CD14-positive monocyte (primary cell): ENCODE data around the gene TSPAN3. TPM values are rescaled to one million over a fixed set of nuclear protein-coding genes. Genes with fewer than 3 reads are reported as not detected.

Experiments used
- DNase-seq, 3 donors: peaks; one replicate each; pipeline ENCODE4 v3.0.0-alpha.2; 2011 to 2022
- H2AFZ ChIP-seq: 2 replicates; pipeline ENCODE4 v1.6.0; 2012; ENCODE audit warnings: mild to moderate bottlenecking, low read depth, low read length, inconsistent platforms; ENCODE audit not compliant: insufficient read depth, poor library complexity, severe bottlenecking
- H3K27ac ChIP-seq, 2 donors: 1 replicate in 1 of 2; 2 replicates in 1 of 2; pipeline ENCODE4 v1.5.1; 2012 to 2013; ENCODE audit warnings: low read length in 2 of 2, control low read depth in 1 of 2, inconsistent platforms in 1 of 2, low read depth in 1 of 2, mild to moderate bottlenecking in 1 of 2
- H3K27me3 ChIP-seq, 2 donors: one replicate each; pipeline versions ENCODE4 v1.6.0 to v1.6.1; 2011 to 2013; ENCODE audit warnings: low read length in 2 of 2; ENCODE audit not compliant: control insufficient read depth in 2 of 2, insufficient read depth in 2 of 2
- H3K36me3 ChIP-seq, 2 donors: replicated peaks in 1 of 2; 1 replicate in 1 of 2; 2 replicates in 1 of 2; pipeline versions ENCODE4 v1.5.1 to v1.6.1; 2012 to 2013; ENCODE audit warnings: low read length in 2 of 2, control low read depth in 1 of 2, inconsistent platforms in 1 of 2, mild to moderate bottlenecking in 1 of 2; ENCODE audit not compliant: insufficient read depth in 2 of 2, control insufficient read depth in 1 of 2
- H3K4me1 ChIP-seq, 2 donors: 1 replicate in 1 of 2; 2 replicates in 1 of 2; pipeline versions ENCODE4 v1.5.1 to v1.6.1; 2012 to 2013; ENCODE audit warnings: low read length in 2 of 2, control low read depth in 1 of 2, inconsistent platforms in 1 of 2, mild to moderate bottlenecking in 1 of 2, moderate library complexity in 1 of 2; ENCODE audit not compliant: insufficient read depth in 2 of 2, control insufficient read depth in 1 of 2
- H3K4me2 ChIP-seq: replicated peaks from 2 replicates; pipeline ENCODE3; 2012; ENCODE audit warnings: low read length, moderate library complexity, mild to moderate bottlenecking; ENCODE audit not compliant: poor library complexity, severe bottlenecking; ENCODE audit errors: extremely low read depth
- H3K4me3 ChIP-seq, 3 experiments: fragments of 200-600 bp in 1 of 3; sonication (generic) in 1 of 3; replicated peaks in 1 of 3; 1 replicate in 2 of 3; 2 replicates in 1 of 3; pipeline ENCODE4 v1.5.1; 2011 to 2013; ENCODE audit warnings: low read length in 3 of 3, mild to moderate bottlenecking in 3 of 3, control low read depth in 2 of 3, low read depth in 2 of 3, inconsistent platforms in 1 of 3, moderate library complexity in 1 of 3
- H3K79me2 ChIP-seq: 2 replicates; pipeline ENCODE4 v1.6.0; 2012; ENCODE audit warnings: mild to moderate bottlenecking, control low read depth, inconsistent platforms, low read length, moderate library complexity; ENCODE audit not compliant: insufficient read depth
- H3K9ac ChIP-seq: 2 replicates; pipeline ENCODE4 v1.6.0; 2017; ENCODE audit warnings: low read length, mild to moderate bottlenecking; ENCODE audit not compliant: insufficient read depth, poor library complexity, severe bottlenecking
- H3K9me3 ChIP-seq, 2 donors: replicated peaks in 1 of 2; 1 replicate in 1 of 2; 2 replicates in 1 of 2; pipeline versions ENCODE4 v1.5.1 to v1.6.1; 2012 to 2013; ENCODE audit warnings: low read length in 2 of 2, control low read depth in 1 of 2; ENCODE audit not compliant: control insufficient read depth in 1 of 2, insufficient read depth in 1 of 2
- H4K20me1 ChIP-seq: 2 replicates; pipeline ENCODE4 v1.6.0; 2012; ENCODE audit warnings: mild to moderate bottlenecking, low read length, control low read depth, moderate library complexity; ENCODE audit not compliant: insufficient read depth
- H3K27ac Mint-ChIP-seq, 7 donors: one replicate each; pipeline ENCODE4 v1.8.0; 2020; ENCODE audit warnings: mild to moderate bottlenecking in 7 of 7, mixed read lengths in 7 of 7, moderate library complexity in 6 of 7, inconsistent platforms in 2 of 7
- H3K27me3 Mint-ChIP-seq, 3 donors: one replicate each; pipeline ENCODE4 v1.8.0; 2021 to 2022; ENCODE audit warnings: low read depth in 3 of 3, mild to moderate bottlenecking in 3 of 3, mixed read lengths in 3 of 3, moderate library complexity in 3 of 3, inconsistent platforms in 1 of 3
- H3K36me3 Mint-ChIP-seq, 2 donors: one replicate each; pipeline ENCODE4 v1.8.0; 2020; ENCODE audit warnings: mixed read lengths in 2 of 2, inconsistent platforms in 1 of 2, mild to moderate bottlenecking in 1 of 2
- H3K4me1 Mint-ChIP-seq: one replicate; pipeline ENCODE4 v1.8.0; 2020; ENCODE audit warnings: mild to moderate bottlenecking, mixed read lengths
- H3K4me3 Mint-ChIP-seq, 2 donors: one replicate each; pipeline ENCODE4 v1.8.0; 2020; ENCODE audit warnings: mild to moderate bottlenecking in 2 of 2, mixed read lengths in 2 of 2, moderate library complexity in 1 of 2
- H3K9me3 Mint-ChIP-seq, 7 donors: one replicate each; pipeline ENCODE4 v1.8.0; 2020 to 2022; ENCODE audit warnings: mixed read lengths in 7 of 7, mild to moderate bottlenecking in 6 of 7, moderate library complexity in 6 of 7, inconsistent platforms in 2 of 7
- WGBS: methylation state at CpG from one replicate; pipeline ENCODE4 v1.1.5; 2013; ENCODE audit warnings: missing lambda C conversion rate; ENCODE audit not compliant: insufficient coverage; 5-methylcytosine and 5-hydroxymethylcytosine counted together
- intact Hi-C, 2 donors: fragments of 100-400 bp; cut with micrococcal nuclease; formaldehyde crosslinking; loops; one replicate each; pipeline versions ENCODE4 v1.15.0 to v1.15.1; 2023
- polyA plus RNA-seq, 3 donors: library from polyadenylated mRNA; depleted of rRNA in 1 of 3; unstranded in 2 of 3; stranded (reverse) in 1 of 3; fragments of 300-500 nt in 2 of 3; fragments of >200 nt in 1 of 3; fragmentation: Illumina TruSeq in 2 of 3; gene quantifications; 1 replicate in 2 of 3; 2 replicates in 1 of 3; pipeline ENCODE4 v1.2.3, GENCODE V29; 2012 to 2021
- TF ChIP-seq, protein P1 (sequence below): fragments of 200-600 bp; IDR thresholded peaks from one replicate; pipeline ENCODE4 v1.8.0; 2022; ENCODE audit warnings: antibody characterized with exemption, mild to moderate bottlenecking

The TSPAN3 gene
- polyA plus RNA-seq, 3 donors, result 26.0 to 68.0 (median 53.2) TPM

DNA sequence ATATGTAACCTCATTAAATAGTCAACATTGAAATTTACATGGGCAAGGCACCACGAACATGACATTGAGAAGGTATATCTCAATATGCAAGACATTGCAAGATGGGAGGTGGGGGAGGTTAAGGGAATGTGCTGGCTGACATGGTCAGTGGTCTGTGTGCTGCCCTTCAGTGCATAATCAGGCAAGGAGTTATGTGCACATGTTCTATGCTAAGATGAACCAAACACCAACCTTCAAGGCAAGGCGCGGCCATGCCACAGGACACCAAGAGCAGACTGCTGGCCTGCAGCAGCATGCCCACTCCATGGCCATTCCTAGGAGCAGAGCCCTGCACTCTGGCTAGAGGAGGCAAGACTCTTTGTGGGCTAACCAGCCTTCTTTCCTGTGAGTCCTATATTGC is 40.9 kb upstream of the TSPAN3 start:
- Histone ChIP-seq H3K9me3 (no peaks in the 10 kb centered on the region), H3K79me2 (no peaks in the 10 kb centered on the region), H3K4me3 (no peak overlapping the region), H3K27ac (no peak overlapping the region), H3K36me3 (peaks cover 4 to 20% of the 10 kb centered on the region in 2 donors), H3K9ac (no peak overlapping the region), H3K4me1 (no peaks in the 10 kb centered on the region), H4K20me1 (no peaks in the 10 kb centered on the region), H3K4me2 (no peak overlapping the region), H3K27me3 (no peaks in the 10 kb centered on the region), H2AFZ (no peak overlapping the region)
- Mint-ChIP-seq H3K4me3 (no peak overlapping the region), H3K4me1 (no peaks in the 10 kb centered on the region), H3K36me3 (peaks cover 18 to 28% of the 10 kb centered on the region in 2 donors), H3K27me3 (peaks cover 0 to 1% (median 0%) of the 10 kb centered on the region in 3 donors), H3K9me3 (peaks cover 0 to 3% (median 0%) of the 10 kb centered on the region in 7 donors), H3K27ac (no peak overlapping the region)
- 94% methylated on average over 2 of the region's 3 CpGs for WGBS
- DNase-seq, result no peak
- TF ChIP-seq, protein P1, sequence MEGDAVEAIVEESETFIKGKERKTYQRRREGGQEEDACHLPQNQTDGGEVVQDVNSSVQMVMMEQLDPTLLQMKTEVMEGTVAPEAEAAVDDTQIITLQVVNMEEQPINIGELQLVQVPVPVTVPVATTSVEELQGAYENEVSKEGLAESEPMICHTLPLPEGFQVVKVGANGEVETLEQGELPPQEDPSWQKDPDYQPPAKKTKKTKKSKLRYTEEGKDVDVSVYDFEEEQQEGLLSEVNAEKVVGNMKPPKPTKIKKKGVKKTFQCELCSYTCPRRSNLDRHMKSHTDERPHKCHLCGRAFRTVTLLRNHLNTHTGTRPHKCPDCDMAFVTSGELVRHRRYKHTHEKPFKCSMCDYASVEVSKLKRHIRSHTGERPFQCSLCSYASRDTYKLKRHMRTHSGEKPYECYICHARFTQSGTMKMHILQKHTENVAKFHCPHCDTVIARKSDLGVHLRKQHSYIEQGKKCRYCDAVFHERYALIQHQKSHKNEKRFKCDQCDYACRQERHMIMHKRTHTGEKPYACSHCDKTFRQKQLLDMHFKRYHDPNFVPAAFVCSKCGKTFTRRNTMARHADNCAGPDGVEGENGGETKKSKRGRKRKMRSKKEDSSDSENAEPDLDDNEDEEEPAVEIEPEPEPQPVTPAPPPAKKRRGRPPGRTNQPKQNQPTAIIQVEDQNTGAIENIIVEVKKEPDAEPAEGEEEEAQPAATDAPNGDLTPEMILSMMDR, result no peak
- intact Hi-C loops, result no loop called here

DNA sequence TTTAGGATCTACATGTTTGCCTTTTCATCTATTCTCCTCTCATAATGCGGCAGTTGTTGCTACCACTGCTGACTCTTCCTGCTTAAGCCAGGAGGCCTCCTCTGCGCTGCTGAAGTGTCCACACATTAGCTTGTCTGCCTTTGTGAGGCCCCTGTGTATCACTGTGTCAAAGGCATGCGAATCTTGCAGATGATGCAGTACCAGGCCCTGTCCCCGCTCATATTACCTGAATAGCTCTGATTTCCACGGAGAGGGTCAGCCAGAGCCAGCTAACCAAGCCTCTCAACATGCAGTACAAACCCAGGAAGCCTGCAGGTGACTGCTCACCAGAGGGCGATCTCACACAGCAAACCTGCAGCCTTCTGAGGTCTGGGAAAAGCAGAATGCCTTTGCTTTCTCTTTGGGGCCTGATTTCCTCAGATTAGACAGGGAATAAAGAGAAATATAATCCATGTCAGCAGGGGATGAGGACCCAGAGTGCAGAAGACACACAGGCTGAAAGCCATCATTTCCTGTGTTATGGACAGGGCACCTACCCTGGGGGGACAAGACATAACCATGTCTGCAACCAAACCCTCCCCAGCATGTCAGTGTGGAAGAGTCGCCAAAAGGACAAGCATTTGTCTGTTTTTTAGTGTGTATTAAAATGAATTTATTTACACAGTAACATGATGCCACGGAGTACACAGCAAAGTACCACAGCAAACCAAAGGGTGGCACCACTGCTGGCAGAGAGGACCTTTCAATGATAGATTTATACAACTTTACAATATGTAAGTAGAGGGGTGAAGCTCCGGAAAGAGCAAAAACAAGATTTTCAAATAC is 36.8 kb upstream of the TSPAN3 start:
- Mint-ChIP-seq H3K36me3 (peaks cover 5 to 9% of the 10 kb centered on the region in 2 donors), H3K4me3 (no peak overlapping the region), H3K4me1 (no peaks in the 10 kb centered on the region), H3K27me3 (peaks cover 0 to 1% (median 0%) of the 10 kb centered on the region in 3 donors), H3K27ac (no peak overlapping the region), H3K9me3 (peaks cover 0 to 3% (median 0%) of the 10 kb centered on the region in 7 donors)
- no peak overlapping the region for H2AFZ ChIP-seq
- H3K4me2 ChIP-seq, result no peak overlapping the region
- H3K27me3 ChIP-seq, result no peaks in the 10 kb centered on the region
- H3K9me3 ChIP-seq, result no peaks in the 10 kb centered on the region
- no peaks in the 10 kb centered on the region for H3K36me3 ChIP-seq
- H3K79me2 ChIP-seq, result no peaks in the 10 kb centered on the region
- no peak overlapping the region for H3K4me3 ChIP-seq
- intact Hi-C loops, result no loop called here
- TF ChIP-seq, protein P1, result peak; percentile 47
- DNase-seq, result peak in 2 of 3 donors; percentile 13 to 18
- no peak overlapping the region for H3K9ac ChIP-seq
- no peaks in the 10 kb centered on the region for H4K20me1 ChIP-seq
- no peaks in the 10 kb centered on the region for H3K4me1 ChIP-seq
- H3K27ac ChIP-seq, result no peak overlapping the region
- WGBS, result 64% methylated on average over 5 of the region's 9 CpGs
